Mesenchymal stem cell (in vitro differentiated cells and primary cell): Measurements from ENCODE around the gene CNTRL.

ENCODE experiments used
- DNase-seq: peaks from one replicate; pipeline ENCODE4 v3.0.0-alpha.2; 2013
- H2AFZ ChIP-seq: one replicate; pipeline ENCODE4 v1.6.1; 2013; ENCODE audit warnings: low read depth, mild to moderate bottlenecking, control low read depth, inconsistent platforms, low read length, moderate library complexity
- H2AK5ac ChIP-seq: 2 replicates; pipeline ENCODE4 v1.6.1; 2013; ENCODE audit warnings: low read length, moderate library complexity, mild to moderate bottlenecking, inconsistent platforms; ENCODE audit not compliant: severe bottlenecking
- H2BK120ac ChIP-seq: one replicate; pipeline ENCODE4 v1.6.1; 2013; ENCODE audit warnings: low read depth, mild to moderate bottlenecking, inconsistent platforms, low read length, moderate library complexity
- H2BK12ac ChIP-seq, 2 experiments: one replicate each; pipeline ENCODE4 v1.6.1; 2013; ENCODE audit warnings: inconsistent platforms in 2 of 2, low read length in 2 of 2, mild to moderate bottlenecking in 2 of 2, moderate library complexity in 2 of 2, control low read depth in 1 of 2
- H2BK15ac ChIP-seq: one replicate; pipeline ENCODE4 v1.6.1; 2013; ENCODE audit warnings: mild to moderate bottlenecking, low read depth, inconsistent platforms; ENCODE audit not compliant: poor library complexity, severe bottlenecking
- H2BK5ac ChIP-seq: 2 replicates; pipeline ENCODE4 v1.6.1; 2013; ENCODE audit warnings: low read depth, mild to moderate bottlenecking, low read length, control low read depth, inconsistent platforms; ENCODE audit not compliant: poor library complexity, severe bottlenecking
- H3K14ac ChIP-seq, 2 experiments: one replicate each; pipeline ENCODE4 v1.6.1; 2013; ENCODE audit warnings: inconsistent platforms in 2 of 2, low read length in 2 of 2, control low read depth in 1 of 2, mild to moderate bottlenecking in 1 of 2, moderate library complexity in 1 of 2
- H3K18ac ChIP-seq, 2 experiments: one replicate each; pipeline ENCODE4 v1.6.1; 2013; ENCODE audit warnings: inconsistent platforms in 2 of 2, low read length in 2 of 2, control low read depth in 1 of 2, low read depth in 1 of 2, mild to moderate bottlenecking in 1 of 2
- H3K23ac ChIP-seq, 2 experiments: one replicate each; pipeline ENCODE4 v1.6.1; 2013; ENCODE audit warnings: inconsistent platforms in 2 of 2, low read length in 2 of 2, mild to moderate bottlenecking in 2 of 2, moderate library complexity in 2 of 2, control low read depth in 1 of 2
- H3K27ac ChIP-seq: 2 replicates; pipeline ENCODE4 v1.5.1; 2013; ENCODE audit warnings: mild to moderate bottlenecking, moderate library complexity, low read length, control low read depth, inconsistent platforms; ENCODE audit not compliant: poor library complexity, severe bottlenecking
- H3K27me3 ChIP-seq, 2 experiments: 2 replicates each; pipeline versions ENCODE4 v1.6.1 to v1.7.0; 2013; ENCODE audit warnings: low read length in 2 of 2, mild to moderate bottlenecking in 2 of 2, moderate library complexity in 2 of 2, control low read depth in 1 of 2, inconsistent platforms in 1 of 2; ENCODE audit not compliant: control insufficient read depth in 1 of 2, insufficient read depth in 1 of 2
- H3K36me3 ChIP-seq, 2 experiments: 2 replicates each; pipeline versions ENCODE4 v1.6.1 to v1.7.0; 2013; ENCODE audit warnings: low read length in 2 of 2, control low read depth in 1 of 2, inconsistent platforms in 1 of 2, low read depth in 1 of 2, mild to moderate bottlenecking in 1 of 2; ENCODE audit not compliant: insufficient read depth in 2 of 2, control insufficient read depth in 1 of 2
- H3K4ac ChIP-seq, 2 experiments: one replicate each; pipeline ENCODE4 v1.6.1; 2013; ENCODE audit warnings: inconsistent platforms in 2 of 2, low read length in 2 of 2, mild to moderate bottlenecking in 2 of 2, moderate library complexity in 2 of 2, control low read depth in 1 of 2, low read depth in 1 of 2
- H3K4me1 ChIP-seq: 2 replicates; pipeline ENCODE4 v1.6.1; 2013; ENCODE audit warnings: low read depth, low read length, control low read depth; ENCODE audit not compliant: control insufficient read depth, insufficient read depth
- H3K4me2 ChIP-seq: 2 replicates; pipeline ENCODE4 v1.6.1; 2013; ENCODE audit warnings: low read length, mild to moderate bottlenecking, inconsistent platforms; ENCODE audit not compliant: poor library complexity, severe bottlenecking
- H3K4me3 ChIP-seq, 2 experiments: 2 replicates each; pipeline versions ENCODE4 v1.5.1 to v1.7.0; 2013; ENCODE audit warnings: low read length in 2 of 2, mild to moderate bottlenecking in 2 of 2, control low read depth in 1 of 2, low read depth in 1 of 2; ENCODE audit not compliant: insufficient read depth in 1 of 2
- H3K79me1 ChIP-seq: replicated peaks from 2 replicates; pipeline ENCODE4 v1.6.1; 2013; ENCODE audit warnings: mild to moderate bottlenecking, control low read depth, low read length, inconsistent platforms; ENCODE audit not compliant: poor library complexity, severe bottlenecking
- H3K9ac ChIP-seq: 2 replicates; pipeline ENCODE4 v1.7.0; 2013; ENCODE audit warnings: mild to moderate bottlenecking, low read length, moderate library complexity
- H3K9me3 ChIP-seq: 2 replicates; pipeline ENCODE4 v1.7.0; 2013; ENCODE audit warnings: mild to moderate bottlenecking, low read length; ENCODE audit not compliant: control insufficient read depth
- H4K8ac ChIP-seq: one replicate; pipeline ENCODE4 v1.6.1; 2013; ENCODE audit warnings: inconsistent platforms, mild to moderate bottlenecking, low read length, moderate library complexity
- H4K91ac ChIP-seq: one replicate; pipeline ENCODE4 v1.6.1; 2013; ENCODE audit warnings: mild to moderate bottlenecking, low read length, inconsistent platforms
- WGBS: methylation state at CpG from one replicate; pipeline ENCODE4 v1.1.7; 2013; ENCODE audit warnings: mixed read lengths; 5-methylcytosine and 5-hydroxymethylcytosine counted together

Gene CNTRL

DNA sequence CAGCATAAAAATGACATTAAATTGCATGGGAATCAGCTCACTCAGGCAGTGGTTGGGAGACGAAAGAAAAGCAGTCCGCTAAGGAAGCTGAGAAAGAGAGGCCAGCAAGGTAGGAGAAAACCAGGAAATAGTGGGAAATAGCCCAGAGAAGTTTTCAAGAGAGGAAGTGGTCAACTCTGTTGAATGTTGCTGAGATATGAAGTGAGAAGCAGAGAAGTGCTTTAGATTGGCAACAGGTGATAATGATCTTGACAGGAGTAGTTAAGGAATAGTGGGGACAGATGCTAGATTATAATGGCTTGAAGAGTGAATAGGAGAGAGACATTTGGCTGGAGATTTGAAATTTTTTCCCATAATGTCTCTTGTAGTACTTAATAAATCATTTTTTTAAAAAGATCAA lies 30.8 kb downstream of the CNTRL start:
- H3K27ac ChIP-seq: no peak overlapping the region
- no peaks in the 10 kb centered on the region for H3K27me3 ChIP-seq
- 78% methylated on average over 2 of the region's 2 CpGs for WGBS
- H3K36me3 ChIP-seq: no peaks in the 10 kb centered on the region
- H3K9ac ChIP-seq: no peak overlapping the region
- no peak overlapping the region for H2AK5ac ChIP-seq
- H3K4ac ChIP-seq: no peak overlapping the region
- no peak overlapping the region for H4K91ac ChIP-seq
- no peak overlapping the region for H3K4me3 ChIP-seq
- no peaks in the 10 kb centered on the region for H3K9me3 ChIP-seq
- H3K14ac ChIP-seq: no peak overlapping the region
- H3K4me1 ChIP-seq: no peaks in the 10 kb centered on the region
- no peak overlapping the region for H2AFZ ChIP-seq
- H2BK5ac ChIP-seq: no peak overlapping the region
- no peak overlapping the region for H3K18ac ChIP-seq
- no peak overlapping the region for H4K8ac ChIP-seq
- H3K4me2 ChIP-seq: no peak overlapping the region
- H3K79me1 ChIP-seq: no peaks in the 10 kb centered on the region
- DNase-seq: no peak
- H3K23ac ChIP-seq: no peak overlapping the region
- H2BK15ac ChIP-seq: no peak overlapping the region
- H2BK12ac ChIP-seq: no peak overlapping the region
- no peak overlapping the region for H2BK120ac ChIP-seq

DNA sequence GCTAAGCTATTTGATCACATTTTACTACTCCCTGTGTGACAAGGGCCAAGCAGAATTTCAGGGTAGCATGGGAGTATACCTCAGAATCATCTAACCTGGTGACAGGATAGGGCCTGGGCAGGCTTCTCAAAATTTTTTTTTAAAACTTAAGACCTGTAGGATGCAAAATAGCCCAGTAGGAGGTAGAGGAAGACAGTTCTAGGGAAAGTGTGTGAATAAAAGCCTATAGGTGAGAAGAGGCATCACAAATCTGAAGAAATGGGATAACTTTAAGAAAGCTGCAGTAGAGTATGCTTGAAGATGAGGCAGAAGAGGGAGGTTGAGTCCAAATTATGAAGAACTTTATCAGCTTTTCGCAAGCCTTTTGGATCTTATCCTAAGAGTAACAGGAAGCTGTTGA lies 32.3 kb downstream of the CNTRL start:
- no peak overlapping the region for H3K9ac ChIP-seq
- H2BK5ac ChIP-seq: no peak overlapping the region
- H2AFZ ChIP-seq: no peak overlapping the region
- H3K23ac ChIP-seq: no peak overlapping the region
- no peaks in the 10 kb centered on the region for H3K79me1 ChIP-seq
- H2AK5ac ChIP-seq: no peak overlapping the region
- no peak overlapping the region for H4K8ac ChIP-seq
- WGBS: 86% methylated on average over 1 of the region's 1 CpG
- H3K14ac ChIP-seq: no peak overlapping the region
- H3K27ac ChIP-seq: no peak overlapping the region
- no peak overlapping the region for H3K4me3 ChIP-seq
- DNase-seq: no peak
- no peak overlapping the region for H3K4me2 ChIP-seq
- no peaks in the 10 kb centered on the region for H3K4me1 ChIP-seq
- H2BK12ac ChIP-seq: no peak overlapping the region
- no peak overlapping the region for H2BK15ac ChIP-seq
- no peaks in the 10 kb centered on the region for H3K9me3 ChIP-seq
- H3K4ac ChIP-seq: no peak overlapping the region
- no peak overlapping the region for H4K91ac ChIP-seq
- H3K18ac ChIP-seq: no peak overlapping the region
- no peaks in the 10 kb centered on the region for H3K36me3 ChIP-seq
- no peak overlapping the region for H2BK120ac ChIP-seq
- no peaks in the 10 kb centered on the region for H3K27me3 ChIP-seq

DNA sequence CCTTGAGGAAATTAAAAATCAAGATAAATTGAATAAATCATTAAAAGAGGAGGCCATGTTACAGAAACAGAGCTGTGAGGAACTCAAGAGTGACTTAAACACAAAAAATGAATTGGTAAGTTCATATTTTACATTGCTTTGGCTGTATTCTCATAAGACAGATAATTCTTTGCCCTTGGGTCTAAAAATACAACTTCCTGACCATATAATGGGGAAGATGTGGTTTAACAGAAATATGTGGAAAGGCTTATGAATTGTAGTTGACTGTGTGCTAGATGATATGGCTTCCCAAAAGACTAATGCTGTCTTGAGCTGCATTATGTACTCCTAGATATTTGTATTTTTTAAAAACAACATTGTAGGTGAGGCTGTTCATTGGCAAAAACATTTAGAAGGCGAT lies 33.1 kb downstream of the CNTRL start:
- no peaks in the 10 kb centered on the region for H3K36me3 ChIP-seq
- no peak overlapping the region for H3K27ac ChIP-seq
- no peak overlapping the region for H2BK120ac ChIP-seq
- no peak overlapping the region for H2BK15ac ChIP-seq
- H3K9me3 ChIP-seq: no peaks in the 10 kb centered on the region
- no peak overlapping the region for H2AFZ ChIP-seq
- H4K8ac ChIP-seq: no peak overlapping the region
- H4K91ac ChIP-seq: no peak overlapping the region
- no peak overlapping the region for H3K4me3 ChIP-seq
- H3K23ac ChIP-seq: no peak overlapping the region
- no peak overlapping the region for H2BK12ac ChIP-seq
- WGBS: no CpG with 5 or more reads among the region's 1 CpG
- H3K9ac ChIP-seq: no peak overlapping the region
- no peaks in the 10 kb centered on the region for H3K4me1 ChIP-seq
- H3K14ac ChIP-seq: no peak overlapping the region
- H3K18ac ChIP-seq: no peak overlapping the region
- H2AK5ac ChIP-seq: no peak overlapping the region
- no peak overlapping the region for H2BK5ac ChIP-seq
- H3K79me1 ChIP-seq: no peaks in the 10 kb centered on the region
- DNase-seq: no peak
- H3K4me2 ChIP-seq: no peak overlapping the region
- H3K4ac ChIP-seq: no peak overlapping the region
- H3K27me3 ChIP-seq: no peaks in the 10 kb centered on the region

DNA sequence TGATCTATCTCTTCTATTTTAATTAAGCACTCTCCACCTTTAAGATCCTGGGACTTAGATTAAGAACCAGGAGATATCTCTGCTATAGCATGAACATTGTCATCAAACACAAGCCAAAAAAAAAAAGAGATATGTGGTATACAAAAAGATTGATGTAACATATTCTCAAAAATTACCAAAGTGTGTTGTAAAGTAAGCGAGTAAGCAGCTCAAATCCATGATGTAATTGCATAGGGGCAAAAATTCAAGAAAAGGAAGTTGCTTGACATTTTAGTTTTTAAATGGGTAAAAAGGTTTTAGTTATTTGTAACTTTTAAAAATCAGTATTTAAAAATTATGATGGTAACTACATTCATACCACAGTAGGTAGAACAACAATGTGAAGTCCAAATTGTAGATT lies 40.7 kb downstream of the CNTRL start:
- H3K27ac ChIP-seq: no peak overlapping the region
- H3K79me1 ChIP-seq: no peaks in the 10 kb centered on the region
- H3K27me3 ChIP-seq: no peaks in the 10 kb centered on the region
- DNase-seq: no peak
- no peak overlapping the region for H2BK5ac ChIP-seq
- no peak overlapping the region for H2AFZ ChIP-seq
- H3K9me3 ChIP-seq: no peaks in the 10 kb centered on the region
- H3K4ac ChIP-seq: no peak overlapping the region
- no peak overlapping the region for H3K18ac ChIP-seq
- H3K4me1 ChIP-seq: no peaks in the 10 kb centered on the region
- H3K14ac ChIP-seq: no peak overlapping the region
- H3K23ac ChIP-seq: no peak overlapping the region
- H3K9ac ChIP-seq: no peak overlapping the region
- H3K36me3 ChIP-seq: no peaks in the 10 kb centered on the region
- no peak overlapping the region for H2BK15ac ChIP-seq
- no peak overlapping the region for H3K4me3 ChIP-seq
- no peak overlapping the region for H4K91ac ChIP-seq
- no peak overlapping the region for H4K8ac ChIP-seq
- no peak overlapping the region for H2BK12ac ChIP-seq
- WGBS: no CpG with 5 or more reads among the region's 1 CpG
- no peak overlapping the region for H2AK5ac ChIP-seq
- H3K4me2 ChIP-seq: no peak overlapping the region
- H2BK120ac ChIP-seq: no peak overlapping the region
